Suppressor macrophage treated with lipopolysaccharide for 4 hours (primary cell): ENCODE measurements around the gene PDCD1LG2.
"Not testable (repeated sequence)": the region's sequence is repeated elsewhere in the genome, so short reads cannot be mapped to it uniquely, and the experiment has no call there.

Experiments
- DNase-seq: peaks from one replicate; pipeline ENCODE4 v3.0.0-alpha.2; 2020

Gene PDCD1LG2

GRCh38 chr9:5510360-5510931 is at the start of gene PDCD1LG2:
Gene PDCD1LG2 (plus strand): TSS chr9:5510531. CDS start chr9:5522547, 12,016 bp downstream.
- peak; percentile 93 for DNase-seq

DNA sequence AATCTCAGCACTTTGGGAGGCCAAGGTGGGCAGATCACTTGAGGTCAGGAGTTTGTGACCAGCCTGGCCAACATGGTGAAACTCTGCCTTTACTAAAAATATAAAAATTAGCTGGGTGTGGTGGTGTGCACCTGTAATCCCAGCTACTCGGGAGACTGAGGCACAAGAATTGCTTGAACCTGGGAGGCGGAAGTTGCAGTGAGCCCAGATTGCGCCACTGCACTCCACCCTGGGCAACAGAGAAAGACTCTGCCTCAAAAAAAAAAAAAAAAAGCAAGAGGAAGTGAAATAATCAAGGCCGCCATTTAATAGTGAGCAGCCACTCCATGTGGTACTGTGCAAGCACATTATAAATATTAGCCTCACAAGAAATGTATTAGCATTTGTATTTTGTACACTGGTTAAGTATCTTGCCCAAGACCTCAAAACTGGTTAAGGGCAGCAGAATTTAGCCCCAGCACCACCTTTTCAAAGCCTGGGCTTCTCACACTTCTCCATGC is 45.5 kb upstream of the PDCD1LG2 start:
- not testable (repeated sequence) for DNase-seq

DNA sequence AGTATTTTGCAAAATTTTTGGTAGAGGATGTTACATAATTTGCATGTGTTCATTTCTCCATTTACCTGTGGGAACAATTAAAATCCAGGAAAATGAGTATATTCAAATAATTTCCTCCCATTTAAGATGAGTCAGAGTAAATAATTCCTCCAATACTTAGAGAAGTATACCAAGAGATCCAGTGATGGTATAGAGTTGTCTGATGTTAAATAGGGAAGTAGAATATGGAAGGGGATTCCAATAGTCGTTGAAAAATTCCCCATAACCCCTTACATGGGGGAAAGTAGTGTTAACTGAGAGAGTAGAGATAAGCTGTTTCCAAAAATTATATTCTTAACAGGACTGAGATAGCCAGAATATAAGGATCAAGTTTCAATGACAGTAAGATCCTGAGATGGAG is 44.3 kb upstream of the PDCD1LG2 start:
- DNase-seq, result peak; percentile 58

GRCh38 chr9:5466766-5467165 is 43.6 kb upstream of the PDCD1LG2 start:
- DNase-seq, result peak; percentile 59

- DNase-seq, result peak; percentile 64
These were observed 41.5 kb upstream of the PDCD1LG2 start for GRCh38 chr9:5468850-5469249.

DNA sequence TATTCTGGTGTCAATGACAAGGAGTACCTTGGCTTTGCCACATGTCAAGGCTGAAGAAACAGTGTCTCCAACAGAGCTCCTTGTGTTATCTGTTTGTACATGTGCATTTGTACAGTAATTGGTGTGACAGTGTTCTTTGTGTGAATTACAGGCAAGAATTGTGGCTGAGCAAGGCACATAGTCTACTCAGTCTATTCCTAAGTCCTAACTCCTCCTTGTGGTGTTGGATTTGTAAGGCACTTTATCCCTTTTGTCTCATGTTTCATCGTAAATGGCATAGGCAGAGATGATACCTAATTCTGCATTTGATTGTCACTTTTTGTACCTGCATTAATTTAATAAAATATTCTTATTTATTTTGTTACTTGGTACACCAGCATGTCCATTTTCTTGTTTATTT is 40.2 kb upstream of the PDCD1LG2 start:
- no peak for DNase-seq

DNA sequence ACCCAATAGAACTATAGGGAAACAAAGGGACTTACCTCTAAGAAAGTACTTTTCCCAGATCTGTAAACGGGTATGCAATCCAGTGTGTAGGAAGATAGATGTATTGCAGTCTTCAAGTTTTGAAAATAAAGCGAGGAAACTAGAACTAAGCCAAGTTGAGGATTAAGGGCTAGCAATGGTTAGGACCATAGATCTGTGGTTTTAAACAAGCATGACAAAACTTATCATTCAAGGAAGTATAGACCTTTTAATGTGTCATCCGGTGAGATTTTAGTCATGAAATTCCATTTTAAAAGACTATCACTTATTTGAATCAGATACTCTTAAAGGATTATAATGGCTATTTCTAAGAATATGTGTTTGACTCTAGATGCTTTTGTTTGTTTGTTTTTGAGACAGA is 39.5 kb upstream of the PDCD1LG2 start:
- DNase-seq, result no peak

DNA sequence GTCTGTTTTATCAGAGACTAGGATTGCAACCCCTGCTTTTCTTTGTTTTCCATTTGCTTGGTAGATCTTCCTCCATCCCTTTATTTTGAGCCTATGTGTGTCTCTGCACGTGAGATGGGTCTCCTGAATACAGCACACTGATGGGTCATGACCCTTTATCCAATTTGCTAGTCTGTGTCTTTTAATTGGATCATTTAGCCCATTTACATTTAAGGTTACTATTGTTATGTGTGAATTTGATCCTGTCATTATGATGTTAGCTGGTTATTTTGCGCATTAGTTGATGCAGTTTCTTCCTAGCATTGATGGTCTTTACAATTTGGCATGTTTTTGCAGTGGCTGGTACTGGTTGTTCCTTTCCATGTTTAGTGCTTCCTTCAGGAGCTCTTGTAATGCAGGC is 34.7 kb upstream of the PDCD1LG2 start:
- not testable (repeated sequence) for DNase-seq

GRCh38 chr9:5478206-5478605 is 32.1 kb upstream of the PDCD1LG2 start:
- DNase-seq, result peak; percentile 78

GRCh38 chr9:5479994-5480694 is 30.2 kb upstream of the PDCD1LG2 start:
- no peak for DNase-seq

- DNase-seq, result no peak
These were observed 29.4 kb upstream of the PDCD1LG2 start for GRCh38 chr9:5480919-5481318.

DNA sequence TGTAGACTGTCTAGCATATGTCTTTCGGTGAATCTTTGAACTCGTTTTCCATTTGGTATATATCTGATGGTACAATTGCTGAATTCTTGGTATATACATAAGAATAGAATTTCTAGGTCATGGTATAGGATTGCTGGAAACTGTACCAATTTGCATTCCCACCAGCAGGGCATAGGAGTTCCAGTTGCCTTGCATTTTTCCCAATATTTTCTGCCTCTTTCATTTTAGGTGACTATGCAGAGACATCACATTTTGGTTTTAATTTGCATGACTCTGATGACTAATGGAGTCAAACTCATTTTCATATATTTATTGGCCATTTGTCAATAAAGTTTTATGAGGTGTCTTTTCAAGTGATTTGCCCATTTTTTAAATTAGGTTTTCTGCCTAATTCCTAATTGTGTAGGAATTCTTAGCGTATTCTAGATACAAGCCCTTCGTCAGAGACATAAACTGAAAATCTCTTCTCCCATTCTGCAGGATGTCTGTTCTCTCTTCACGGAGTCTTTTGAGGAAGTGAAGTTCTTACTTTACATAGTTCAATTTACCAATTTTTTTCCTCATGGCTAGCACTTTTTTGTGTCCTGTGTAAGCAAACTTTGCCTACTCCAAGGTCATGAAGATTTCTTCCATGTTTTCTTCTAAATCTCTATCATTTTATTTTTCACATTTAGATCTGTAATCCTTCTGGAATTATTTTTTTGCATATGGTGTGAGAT is 28.9 kb upstream of the PDCD1LG2 start:
- peak; percentile 49 for DNase-seq

GRCh38 chr9:5482194-5482593 is 28.1 kb upstream of the PDCD1LG2 start:
- no peak for DNase-seq

GRCh38 chr9:5483306-5483705 is 27.0 kb upstream of the PDCD1LG2 start:
- DNase-seq, result peak; percentile 54

DNA sequence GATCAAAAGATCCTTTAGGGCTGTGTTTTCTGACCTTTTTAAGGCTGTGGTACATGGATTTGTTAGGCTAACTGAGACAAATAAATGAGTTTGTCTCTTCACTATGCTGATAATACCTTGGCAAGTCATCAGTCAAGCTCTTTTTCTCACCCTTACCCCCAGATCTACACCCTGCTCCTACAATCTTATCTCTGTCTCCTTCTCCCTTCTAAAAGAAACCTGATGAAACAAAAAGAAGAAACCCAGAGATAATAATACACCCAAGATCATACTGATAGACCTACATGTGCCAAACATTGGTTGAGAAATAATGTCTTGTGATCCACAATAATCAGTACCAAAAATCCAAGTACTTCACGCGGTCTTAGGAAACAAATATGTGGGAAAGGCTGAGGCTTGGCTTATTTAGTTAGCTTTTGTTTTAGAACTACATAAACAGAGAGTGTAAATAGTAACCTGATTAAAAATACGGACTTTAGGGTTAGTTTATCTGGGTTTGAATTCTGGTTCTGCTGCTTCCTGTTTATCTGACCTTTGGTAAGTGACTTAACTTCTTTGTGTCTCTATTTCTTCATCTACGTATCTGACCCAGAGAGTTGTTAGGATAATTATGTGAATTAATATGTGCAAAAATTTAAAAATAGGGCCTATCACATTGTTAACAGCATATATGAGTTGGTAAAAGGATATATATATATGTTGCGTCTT is 24.8 kb upstream of the PDCD1LG2 start:
- no peak for DNase-seq

DNA sequence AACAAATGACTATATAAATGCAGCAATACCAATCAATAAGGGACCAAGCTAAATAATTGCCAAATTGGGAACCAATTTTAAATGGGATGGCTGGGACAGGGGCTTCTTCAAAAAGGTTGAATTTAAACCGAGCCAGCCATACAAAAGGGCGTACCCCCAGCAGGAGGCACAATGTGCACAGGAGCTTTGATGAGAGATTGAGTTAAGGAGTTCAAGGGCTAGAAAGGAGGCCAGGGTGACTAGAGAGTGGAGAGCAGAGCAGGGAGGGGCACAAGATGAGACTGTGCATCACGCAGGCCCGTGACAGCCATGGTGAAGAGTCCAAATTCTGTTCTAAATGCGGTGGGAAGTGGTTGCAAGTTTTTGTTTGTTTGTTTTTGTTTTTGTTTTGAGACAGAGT is 23.3 kb upstream of the PDCD1LG2 start:
- no peak for DNase-seq

DNA sequence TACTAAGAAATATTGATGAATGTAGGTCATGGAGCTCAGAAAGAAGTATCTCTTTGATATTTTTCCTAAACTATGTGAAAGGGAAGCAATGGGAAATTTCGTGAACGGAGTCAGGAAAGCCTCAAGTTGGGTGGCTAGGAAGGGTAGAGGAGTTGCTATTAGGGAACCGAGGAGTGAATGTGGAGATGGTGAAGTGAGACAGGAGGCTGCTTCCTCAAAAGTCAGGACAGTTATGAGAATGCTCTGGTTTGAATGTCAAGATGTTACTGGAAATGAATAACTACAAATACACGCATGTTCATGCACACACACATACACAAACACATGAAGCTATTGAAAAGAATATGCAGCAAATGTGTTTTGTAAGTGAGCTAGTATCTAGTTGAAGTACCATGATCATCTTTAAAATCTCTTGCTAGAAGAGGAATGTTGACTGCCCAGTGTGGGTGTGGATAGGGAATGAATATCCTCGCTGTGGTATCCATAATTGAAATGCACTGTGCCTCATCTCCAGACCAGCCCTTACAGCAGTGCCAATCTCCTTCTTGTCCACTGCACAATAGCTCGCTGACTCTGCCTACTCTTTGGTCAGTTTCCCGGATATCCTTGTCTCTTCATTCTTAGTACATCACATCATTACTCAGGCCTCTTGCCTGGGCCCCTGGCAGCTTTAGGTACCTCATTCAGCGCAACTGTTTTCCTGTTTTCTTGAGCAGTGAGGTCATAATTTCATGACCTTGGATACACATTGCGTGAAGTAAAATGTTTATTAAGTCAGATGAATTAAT is 21.9 kb upstream of the PDCD1LG2 start:
- peak; percentile 61 for DNase-seq

- peak; percentile 82 for DNase-seq
These were observed 20.5 kb upstream of the PDCD1LG2 start for GRCh38 chr9:5489630-5490490.

DNA sequence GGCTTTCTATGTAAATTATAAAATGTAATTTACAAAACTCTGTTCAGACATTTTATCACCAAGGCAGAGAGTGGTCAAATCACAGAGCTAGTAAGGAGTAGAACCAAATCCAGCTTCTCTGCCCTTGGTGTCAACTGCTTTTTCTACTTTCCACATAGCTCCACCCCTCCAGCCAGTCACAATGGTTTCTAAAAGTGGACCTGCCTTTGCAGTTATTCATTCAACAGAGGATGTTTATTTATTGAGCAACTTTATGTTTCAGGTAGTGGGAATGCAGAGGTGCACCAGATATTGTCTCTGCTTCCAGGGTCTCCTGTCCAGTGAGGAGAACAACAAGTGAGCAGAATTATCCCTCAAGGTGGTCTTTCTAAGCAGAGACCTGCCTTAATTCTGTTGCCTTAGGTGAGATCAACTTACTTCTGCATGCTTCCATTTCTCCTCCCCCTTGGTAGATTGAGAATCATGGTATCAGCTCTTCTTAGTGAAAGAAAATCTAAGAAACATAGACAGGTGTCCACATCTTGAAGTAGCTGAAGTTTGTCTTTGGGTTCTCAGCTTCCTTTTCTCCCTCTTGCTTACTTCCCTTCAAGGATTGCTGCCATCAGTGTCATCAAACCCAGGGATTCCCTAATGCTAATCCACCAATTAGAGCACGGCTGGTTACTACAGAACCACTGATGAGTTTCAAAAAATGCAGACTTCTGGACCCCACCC is 17.2 kb upstream of the PDCD1LG2 start:
- no peak for DNase-seq

DNA sequence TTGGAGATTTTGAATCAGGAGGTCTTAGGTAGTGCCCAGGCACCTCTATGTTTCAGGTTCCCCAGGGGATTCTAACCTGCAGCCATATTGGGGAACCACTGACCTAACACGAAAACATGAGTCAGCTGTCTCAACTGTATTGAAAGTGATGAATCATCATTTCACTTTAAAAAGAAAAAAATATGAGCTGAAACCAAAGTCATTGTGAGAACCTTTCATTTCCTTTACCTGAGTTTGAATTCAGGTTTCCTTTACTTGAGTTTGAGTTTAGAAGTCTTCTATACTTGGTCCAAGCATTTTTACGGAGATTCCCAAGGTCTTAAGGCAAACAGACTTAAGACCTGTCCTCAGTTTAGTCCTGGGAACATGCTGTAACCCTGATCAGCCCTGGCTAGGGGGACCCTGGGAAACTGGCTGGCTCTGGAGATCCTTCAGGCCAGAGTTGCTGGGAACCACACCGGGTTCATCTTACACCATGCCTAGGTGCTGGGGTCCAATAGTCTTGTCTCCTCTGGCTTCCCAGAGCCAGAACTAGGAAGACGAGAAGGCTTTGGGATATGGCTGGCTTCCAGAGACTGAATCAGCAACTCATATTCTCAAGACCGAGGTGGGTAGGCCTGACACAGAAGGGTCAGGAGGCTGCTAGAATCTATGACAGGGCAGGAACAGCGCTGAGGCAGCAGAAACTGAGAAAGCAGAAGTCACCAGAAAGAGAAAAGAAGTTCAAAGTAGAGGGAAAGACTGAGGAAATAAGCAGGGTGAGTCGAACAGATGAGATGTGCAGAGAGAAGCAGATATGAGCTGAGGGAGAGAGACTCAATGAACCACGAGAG is 16.4 kb upstream of the PDCD1LG2 start:
- DNase-seq, result peak; percentile 92
